22Rv1 (cell line): ENCODE data around the gene FNIP1.
"Not testable (repeated sequence)": the region's sequence is repeated elsewhere in the genome, so short reads cannot be mapped to it uniquely, and the experiment has no call there.

Experiments
- H3K27ac ChIP-seq: fragments of 450-650 bp; 2 replicates; pipeline ENCODE4 v1.5.1; 2017
- ZFX ChIP-seq: fragments of 450-650 bp; IDR thresholded peaks from 2 replicates; pipeline ENCODE4 v1.6.1; 2017; ENCODE audit warnings: antibody characterized with exemption, borderline replicate concordance
- TF ChIP-seq, protein P1 (sequence below): fragments of 450-650 bp; IDR thresholded peaks from 2 replicates; pipeline ENCODE4 v1.5.1; 2017; ENCODE audit warnings: mild to moderate bottlenecking

The FNIP1 gene

DNA sequence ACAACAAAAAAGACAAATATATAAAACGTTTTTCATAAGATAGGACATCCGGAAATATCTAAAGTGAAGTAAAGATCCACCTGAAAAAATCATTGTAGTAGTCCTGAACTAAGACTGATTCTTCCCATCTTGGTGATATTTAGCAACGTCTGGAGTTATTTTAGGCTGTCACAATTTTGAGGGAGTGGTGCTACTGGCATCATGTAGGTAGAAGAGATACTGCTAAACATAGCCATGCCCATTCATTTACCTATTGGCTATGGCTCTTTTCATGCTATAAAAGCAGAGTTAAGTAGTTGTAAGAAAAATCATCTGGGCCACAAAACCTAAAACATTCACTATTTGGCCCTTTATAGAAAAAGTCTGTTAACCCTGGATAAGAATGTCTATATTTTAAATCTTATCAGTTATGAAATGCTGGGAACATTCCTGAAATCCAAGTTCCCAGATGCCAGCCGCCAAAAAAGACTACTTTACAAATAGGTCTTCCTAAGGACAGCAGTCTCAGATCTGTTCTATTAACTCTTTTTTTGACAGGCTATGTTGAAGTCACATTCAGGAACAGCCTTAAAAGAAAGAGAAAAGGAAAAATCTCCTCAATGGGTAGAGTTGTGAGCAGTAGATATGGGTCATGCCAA lies 188.8 kb downstream of the FNIP1 start:
- no peak for TF ChIP-seq ZFX
- TF ChIP-seq, protein P1, sequence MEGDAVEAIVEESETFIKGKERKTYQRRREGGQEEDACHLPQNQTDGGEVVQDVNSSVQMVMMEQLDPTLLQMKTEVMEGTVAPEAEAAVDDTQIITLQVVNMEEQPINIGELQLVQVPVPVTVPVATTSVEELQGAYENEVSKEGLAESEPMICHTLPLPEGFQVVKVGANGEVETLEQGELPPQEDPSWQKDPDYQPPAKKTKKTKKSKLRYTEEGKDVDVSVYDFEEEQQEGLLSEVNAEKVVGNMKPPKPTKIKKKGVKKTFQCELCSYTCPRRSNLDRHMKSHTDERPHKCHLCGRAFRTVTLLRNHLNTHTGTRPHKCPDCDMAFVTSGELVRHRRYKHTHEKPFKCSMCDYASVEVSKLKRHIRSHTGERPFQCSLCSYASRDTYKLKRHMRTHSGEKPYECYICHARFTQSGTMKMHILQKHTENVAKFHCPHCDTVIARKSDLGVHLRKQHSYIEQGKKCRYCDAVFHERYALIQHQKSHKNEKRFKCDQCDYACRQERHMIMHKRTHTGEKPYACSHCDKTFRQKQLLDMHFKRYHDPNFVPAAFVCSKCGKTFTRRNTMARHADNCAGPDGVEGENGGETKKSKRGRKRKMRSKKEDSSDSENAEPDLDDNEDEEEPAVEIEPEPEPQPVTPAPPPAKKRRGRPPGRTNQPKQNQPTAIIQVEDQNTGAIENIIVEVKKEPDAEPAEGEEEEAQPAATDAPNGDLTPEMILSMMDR: no peak
- H3K27ac ChIP-seq: no peak overlapping the region

DNA sequence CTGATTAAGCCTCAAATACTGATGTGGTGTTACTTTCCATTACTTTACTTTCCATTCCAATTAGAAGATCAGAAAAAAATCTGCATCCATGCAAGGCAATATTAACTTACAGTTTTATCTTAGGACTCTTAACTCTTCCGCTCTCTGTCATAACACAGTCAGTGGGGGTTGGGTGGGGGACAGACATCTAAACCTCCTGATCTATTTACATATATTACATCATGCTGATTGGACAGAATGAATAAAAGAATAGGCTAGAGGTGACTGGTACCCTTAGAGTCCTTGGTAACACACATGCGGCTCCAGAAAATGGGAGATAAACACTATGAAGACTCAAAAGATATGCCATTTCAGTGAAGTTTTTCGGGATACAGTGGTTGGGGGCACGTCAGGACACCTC lies 189.4 kb downstream of the FNIP1 start:
- no peak overlapping the region for H3K27ac ChIP-seq
- TF ChIP-seq, protein P1: no peak
- no peak for TF ChIP-seq ZFX

DNA sequence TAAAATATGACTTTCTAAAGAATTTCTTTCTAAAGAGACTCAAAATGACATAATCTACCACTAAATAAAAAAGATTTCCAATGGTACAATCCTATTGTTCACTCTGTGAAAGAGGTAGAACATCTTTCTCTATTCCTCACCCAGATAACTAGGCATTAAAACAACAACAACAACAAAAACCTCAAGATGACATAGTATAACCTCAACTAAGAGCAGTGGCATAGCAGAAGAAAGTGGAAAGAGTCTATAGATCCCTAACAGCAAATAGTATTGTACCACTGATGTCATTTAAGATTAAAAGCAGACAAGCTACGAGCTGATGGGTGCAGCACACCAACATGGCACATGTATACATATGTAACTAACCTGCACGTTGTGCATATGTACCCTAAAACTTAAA lies 191.7 kb downstream of the FNIP1 start:
- TF ChIP-seq, protein P1: no peak
- no peak for TF ChIP-seq ZFX
- no peak overlapping the region for H3K27ac ChIP-seq

DNA sequence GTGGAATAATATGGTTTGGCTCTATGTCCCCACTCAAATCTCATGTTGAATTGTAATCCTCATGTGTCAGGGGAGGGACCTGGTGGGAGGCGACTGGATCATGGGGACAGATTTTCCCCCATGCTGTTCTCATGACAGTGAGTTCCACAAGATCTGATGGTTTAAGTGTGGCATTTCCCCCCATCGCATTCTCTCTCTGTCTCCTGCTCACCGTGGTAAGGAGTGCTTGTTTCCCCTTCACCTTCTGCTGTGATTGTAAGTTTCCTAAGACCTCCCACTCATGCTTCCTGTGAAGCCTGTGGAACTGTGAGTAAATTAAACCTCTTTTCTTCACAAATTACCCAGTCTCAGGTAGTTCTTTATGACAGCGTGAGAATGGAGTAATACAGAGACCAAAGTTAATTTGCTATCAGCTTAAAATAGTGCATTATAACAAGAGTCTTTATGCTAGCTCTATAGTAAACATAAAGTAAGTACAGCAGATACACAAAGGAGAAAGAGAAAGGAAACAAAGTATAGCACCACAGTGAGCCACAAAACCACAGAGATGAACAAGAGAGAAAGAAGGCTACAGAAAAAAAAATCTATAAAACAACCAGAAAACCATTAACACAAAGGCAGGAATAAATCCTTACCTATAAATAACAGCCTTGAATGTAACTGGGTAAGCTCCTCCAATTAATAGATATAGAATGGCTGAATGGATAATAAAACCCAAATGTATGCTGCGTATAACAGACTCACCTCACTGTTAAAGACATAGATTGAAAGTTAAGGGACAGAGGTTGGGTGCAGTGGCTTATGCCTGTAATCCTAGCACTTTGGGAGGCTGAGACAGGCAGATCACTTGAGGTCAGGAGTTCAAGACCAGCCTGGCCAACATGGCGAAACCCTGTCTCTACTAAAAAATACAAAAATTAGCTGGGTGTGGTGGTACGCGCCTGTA lies 201.5 kb downstream of the FNIP1 start:
- H3K27ac ChIP-seq: no peak overlapping the region
- no peak for TF ChIP-seq ZFX
- TF ChIP-seq, protein P1: no peak

DNA sequence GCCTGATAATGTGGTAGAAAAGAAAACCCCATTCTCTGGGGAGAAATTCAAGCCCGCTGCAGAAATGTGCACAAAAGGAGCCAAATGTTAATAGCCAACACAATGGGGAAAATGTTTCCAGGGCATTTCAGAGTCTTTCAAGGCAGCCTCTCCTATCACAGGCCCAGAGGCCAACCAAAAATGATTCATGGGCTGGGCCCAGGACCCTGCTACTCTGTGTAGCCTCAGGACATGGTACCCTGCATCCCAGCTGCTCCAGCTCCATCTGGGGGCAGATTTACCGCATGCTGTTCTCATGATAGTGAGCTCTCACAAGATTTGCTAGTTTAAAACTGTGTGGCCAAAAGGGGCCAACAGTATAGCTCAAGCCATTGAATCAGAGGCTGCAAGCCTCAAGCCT lies 202.9 kb downstream of the FNIP1 start:
- no peak overlapping the region for H3K27ac ChIP-seq
- no peak for TF ChIP-seq ZFX
- TF ChIP-seq, protein P1: no peak

DNA sequence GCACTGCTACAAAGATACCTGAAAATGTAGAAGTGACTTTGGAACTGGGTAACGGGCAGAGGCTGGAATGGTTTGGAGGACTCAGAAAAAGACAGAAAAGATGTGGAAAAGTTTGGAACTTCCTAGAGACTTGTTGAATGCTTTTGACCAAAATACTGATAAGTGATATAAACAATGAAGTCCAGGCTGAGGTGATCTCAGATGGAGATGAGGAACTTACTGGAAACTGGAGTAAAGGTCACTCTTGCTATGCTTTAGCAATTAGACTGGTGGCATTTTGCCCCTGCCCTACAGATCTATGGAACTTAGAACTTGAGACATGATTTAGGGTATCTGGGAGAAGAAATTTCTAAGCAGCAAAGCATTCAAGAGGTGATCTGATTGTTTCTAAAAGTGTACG lies 203.4 kb downstream of the FNIP1 start:
- not testable (repeated sequence) for H3K27ac ChIP-seq
